22Rv1 (cell line): ENCODE results near the gene RBMS3.

Source experiments
- H3K27ac ChIP-seq: fragments of 450-650 bp; 2 replicates; pipeline ENCODE4 v1.5.1; 2017
- CTCF ChIP-seq: fragments of 450-650 bp; IDR thresholded peaks from 2 replicates; pipeline ENCODE4 v1.5.1; 2017; ENCODE audit warnings: mild to moderate bottlenecking
- ZFX ChIP-seq: fragments of 450-650 bp; IDR thresholded peaks from 2 replicates; pipeline ENCODE4 v1.6.1; 2017; ENCODE audit warnings: antibody characterized with exemption, borderline replicate concordance

Gene RBMS3

GRCh38 chr3:29899021-29899420 lies 618.1 kb downstream of the RBMS3 start:
- H3K27ac ChIP-seq, result no peak overlapping the region
- no peak for TF ChIP-seq ZFX
- TF ChIP-seq CTCF, result no peak

- no peak overlapping the region for H3K27ac ChIP-seq
- TF ChIP-seq ZFX, result no peak
- TF ChIP-seq CTCF, result no peak
Observed at GRCh38 chr3:29901097-29901496, 620.2 kb downstream of the RBMS3 start.

- H3K27ac ChIP-seq, result no peak overlapping the region
- no peak for TF ChIP-seq CTCF
- no peak for TF ChIP-seq ZFX
Observed at GRCh38 chr3:29903600-29903999, 622.7 kb downstream of the RBMS3 start.

- TF ChIP-seq CTCF (no peak), ZFX (no peak)
- H3K27ac ChIP-seq, result no peak overlapping the region
Observed at GRCh38 chr3:29906906-29907305, 626.0 kb downstream of the RBMS3 start.

GRCh38 chr3:29912600-29913288 lies 631.9 kb downstream of the RBMS3 start:
- H3K27ac ChIP-seq, result no peak overlapping the region
- no peak for TF ChIP-seq ZFX
- no peak for TF ChIP-seq CTCF

GRCh38 chr3:29914861-29915524 lies 634.1 kb downstream of the RBMS3 start:
- no peak overlapping the region for H3K27ac ChIP-seq
- TF ChIP-seq ZFX, result no peak
- TF ChIP-seq CTCF, result no peak

GRCh38 chr3:29919571-29919970 lies 638.7 kb downstream of the RBMS3 start:
- no peak for TF ChIP-seq ZFX
- TF ChIP-seq CTCF, result no peak
- no peak overlapping the region for H3K27ac ChIP-seq
